ENCODE data around the gene ATF6B.
A peak's percentile ranks its signal among the peaks of the same experiment; 100 is the strongest.
"Not testable (repeated sequence)": the region's sequence is repeated elsewhere in the genome, so short reads cannot be mapped to it uniquely, and the experiment has no call there.

ATF6B gene

GRCh38 chr6:32153564-32154513 lies 25.8 kb upstream of the ATF6B start, which contains the start of gene PPT2:
PPT2 (plus strand) TSS chr6:32154141; CDS start chr6:32154595, 454 bp downstream.
- peak; percentile 64 for DNase-seq

GRCh38 chr6:32152769-32153563 lies 24.9 kb upstream of the ATF6B start:
- no peak for DNase-seq

- no peak for DNase-seq
Observed at GRCh38 chr6:32151863-32152768, 24.1 kb upstream of the ATF6B start, which contains the start of gene PRRT1. PRRT1 (minus strand) TSS chr6:32151939; CDS start chr6:32151827, 112 bp downstream.

GRCh38 chr6:32151181-32151862 lies 23.3 kb upstream of the ATF6B start:
- no peak for DNase-seq

DNA sequence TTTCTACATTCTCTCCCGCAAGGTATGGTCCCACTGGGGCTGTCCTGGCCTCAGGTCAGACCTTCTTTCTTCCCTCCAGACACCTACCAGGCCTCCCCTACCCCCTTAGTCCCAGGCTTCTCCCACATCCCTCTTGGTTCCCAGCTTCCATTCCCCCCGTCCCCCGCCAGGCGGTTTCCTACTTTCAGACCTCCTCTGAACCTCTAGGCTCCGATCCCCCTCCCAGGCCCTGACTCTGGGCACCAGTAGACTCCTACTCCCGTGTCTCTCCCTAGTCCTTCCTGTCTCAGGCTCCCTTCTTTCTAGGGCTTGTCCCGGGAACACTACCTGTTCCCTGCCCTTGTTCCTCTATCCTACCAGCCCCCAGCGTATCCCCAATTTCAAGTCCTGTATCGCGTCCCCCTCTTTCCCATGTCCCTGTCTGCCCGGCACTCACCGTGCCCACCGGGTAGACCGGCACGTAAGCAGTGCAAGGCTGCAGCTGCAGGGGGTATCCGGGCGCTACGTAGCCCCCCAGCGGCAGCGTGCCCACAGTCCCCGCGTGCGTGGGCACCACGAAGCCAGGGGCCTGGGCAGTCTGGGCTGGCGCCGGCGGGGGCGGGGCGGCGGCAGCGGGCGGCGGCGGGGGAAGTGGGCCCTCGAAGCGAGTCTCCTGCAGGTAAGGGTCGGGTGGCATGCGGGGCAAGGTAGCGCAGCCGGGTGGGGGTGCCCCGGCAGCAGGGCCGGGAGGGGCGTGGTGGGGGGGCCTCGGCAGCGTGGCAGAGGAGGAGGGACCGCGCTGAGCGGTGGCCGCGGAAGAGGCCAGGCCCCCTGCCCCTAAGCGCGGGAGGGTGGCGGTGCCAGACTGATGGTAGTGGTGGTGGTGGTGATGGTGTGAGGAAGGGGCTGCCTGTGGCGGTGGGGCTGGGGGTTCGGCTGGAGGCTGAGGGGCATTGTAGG lies 22.2 kb upstream of the ATF6B start:
- DNase-seq = no peak

DNA sequence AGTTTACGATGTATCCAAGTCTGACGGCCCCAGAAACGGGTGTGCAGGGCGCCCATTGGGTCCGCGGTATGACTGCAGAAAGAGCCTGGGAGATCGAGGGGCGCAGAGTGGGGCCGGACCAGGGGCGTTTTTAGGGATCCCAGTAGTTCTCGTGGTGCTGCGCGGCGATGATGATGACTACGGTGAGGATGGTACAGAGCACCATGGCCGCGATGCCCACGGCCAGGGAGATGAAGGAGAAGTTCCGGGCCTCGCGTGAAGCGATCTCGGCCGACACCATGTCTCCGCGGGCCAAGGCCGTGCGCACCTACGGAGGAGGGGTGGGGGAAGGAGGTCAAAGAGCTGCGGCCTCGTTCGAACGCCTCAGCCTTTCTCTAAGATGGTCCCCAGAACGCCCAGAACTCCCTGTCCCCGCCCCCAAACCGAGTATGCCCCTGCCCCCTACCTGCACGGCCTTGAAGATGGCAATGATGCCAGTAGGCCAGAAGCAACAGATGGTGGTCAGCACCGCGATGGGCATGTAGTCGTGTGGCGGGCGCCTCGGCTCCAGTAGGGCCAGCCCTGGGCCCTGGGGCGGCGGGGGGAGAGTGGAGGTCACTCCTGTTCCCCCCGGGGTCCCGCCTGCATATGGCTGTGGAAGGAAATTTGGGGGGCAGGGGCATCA lies 21.2 kb upstream of the ATF6B start:
- no peak for DNase-seq

- DNase-seq = peak; percentile 61
Observed at GRCh38 chr6:32148289-32149091, 20.4 kb upstream of the ATF6B start.

GRCh38 chr6:32147401-32148132 lies 19.5 kb upstream of the ATF6B start:
- no peak for DNase-seq

- DNase-seq = no peak
Observed at GRCh38 chr6:32146687-32147086, 18.6 kb upstream of the ATF6B start.

GRCh38 chr6:32146287-32146686 lies 18.2 kb upstream of the ATF6B start:
- no peak for DNase-seq

DNA sequence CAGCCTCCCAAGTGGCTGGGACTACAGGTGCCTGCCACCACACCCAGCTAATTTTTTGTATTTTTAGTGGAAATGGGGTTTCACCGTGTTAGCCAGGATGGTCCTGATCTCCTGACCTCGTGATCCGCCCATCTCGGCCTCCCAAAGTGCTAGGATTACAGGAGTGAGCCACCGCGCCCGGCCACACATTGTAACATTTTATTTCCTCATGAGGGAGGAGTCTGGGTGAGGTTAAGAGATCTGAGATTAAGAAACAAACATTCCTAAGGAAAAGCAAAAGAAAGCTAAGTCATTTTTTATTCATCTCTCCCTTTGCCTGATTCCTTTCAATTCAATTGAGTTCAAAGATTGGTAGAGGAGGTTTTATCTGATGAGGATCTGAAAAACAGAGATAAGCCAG lies 16.2 kb upstream of the ATF6B start:
- not testable (repeated sequence) for DNase-seq

DNA sequence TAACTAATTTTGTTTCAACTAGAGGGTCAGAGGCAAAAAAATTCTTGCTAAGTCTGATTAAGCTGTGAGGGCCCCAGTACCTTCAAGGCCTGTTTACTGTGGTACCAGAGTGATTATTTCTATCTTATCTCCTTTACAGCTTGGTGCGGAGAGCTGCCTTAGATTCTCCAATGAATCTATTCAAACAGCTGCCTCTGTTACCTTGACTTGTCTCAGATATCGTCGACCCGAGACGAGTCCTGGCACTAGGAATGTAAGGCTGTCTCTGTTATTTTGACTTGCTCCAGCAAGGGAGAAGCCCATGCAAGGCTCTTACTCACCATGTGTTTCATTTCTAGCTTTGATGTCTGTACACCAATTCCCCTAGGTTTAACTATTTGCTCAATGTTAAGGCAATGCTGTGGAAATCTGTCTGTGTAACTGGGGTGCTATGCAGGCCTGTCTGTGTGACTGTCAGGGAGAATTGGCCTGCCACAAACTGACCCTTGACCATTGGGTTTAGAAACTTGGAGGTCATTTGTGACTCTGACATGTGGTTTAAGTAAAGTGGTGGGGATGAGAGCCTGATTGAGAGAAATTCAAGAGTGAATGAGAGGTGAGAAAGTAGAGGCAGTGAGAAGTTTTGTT lies 12.5 kb upstream of the ATF6B start:
- no peak for DNase-seq

- no peak for DNase-seq
Observed at GRCh38 chr6:32139590-32139989, 11.5 kb upstream of the ATF6B start.

DNA sequence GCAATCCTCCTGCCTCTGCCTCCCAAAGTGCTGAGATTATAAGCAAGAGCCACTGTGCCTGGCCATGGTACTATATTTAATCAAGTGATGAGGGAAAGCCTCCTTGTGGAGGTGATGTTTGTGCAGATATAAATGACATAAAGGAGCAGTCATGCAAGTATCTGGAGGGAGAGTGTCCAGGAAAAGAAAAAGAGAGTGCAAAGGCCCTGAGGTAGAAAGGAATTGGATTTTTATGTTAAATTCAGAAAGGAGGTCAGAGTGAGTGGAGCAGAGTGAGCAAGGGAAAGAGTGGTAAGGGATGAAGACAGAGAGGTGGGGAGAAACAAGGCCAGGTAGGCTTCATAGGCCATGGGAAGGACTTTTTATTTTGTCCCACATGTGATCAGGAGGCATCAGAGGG lies 9.4 kb upstream of the ATF6B start:
- DNase-seq = no peak

GRCh38 chr6:32133786-32134185 lies 5.7 kb upstream of the ATF6B start:
- no peak for DNase-seq

DNA sequence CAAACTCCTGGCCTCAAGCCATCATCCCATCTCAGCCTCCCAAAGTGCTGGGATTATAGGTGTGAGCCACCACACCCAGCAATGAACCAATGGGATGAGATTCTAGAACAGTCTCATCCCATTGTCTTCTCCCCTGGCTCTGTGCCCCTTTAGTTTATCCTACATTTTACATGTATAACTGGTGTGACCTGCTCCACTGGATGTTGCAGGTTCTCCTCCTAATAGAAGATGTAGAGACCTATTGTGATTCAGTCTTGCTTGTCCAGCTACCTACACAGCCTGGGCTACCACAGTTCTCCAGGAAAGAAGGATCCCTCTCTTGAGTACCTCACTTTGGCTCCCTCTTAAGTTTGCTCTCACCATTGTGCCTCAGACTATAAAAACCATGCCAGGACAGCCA lies 4.1 kb upstream of the ATF6B start:
- no peak for DNase-seq

- DNase-seq = no peak
Observed at GRCh38 chr6:32131439-32131948, 3.4 kb upstream of the ATF6B start.

Measured in activated CD4-positive, alpha-beta T cell treated with anti-CD3 and anti-CD28 coated beads, Interleukin-2, amount 50 U/mL, for 1 hour (primary cell).